HCT116 (cell line): ENCODE data around the gene TVP23A. TPM values are rescaled to one million over a fixed set of nuclear protein-coding genes. Genes with fewer than 3 reads are reported as not detected.
"Not testable (repeated sequence)": the region's sequence is repeated elsewhere in the genome, so short reads cannot be mapped to it uniquely, and the experiment has no call there.

Source experiments
- ATAC-seq: fragments of 200-7000 bp; cut with Tn5 transposase; 2 replicates; pipeline ENCODE4 v1.9.1; 2020; ENCODE audit warnings: mild to moderate bottlenecking, moderate library complexity
- BruUV-seq: library from RNA; stranded (reverse); fragments of 400-500 nt; replicated peaks from 2 replicates; lab custom pipeline; 2021; lab: Mats Ljungman, UMichigan
- CTCF ChIA-PET: fragments of 300-600 bp; sonication (Branson Sonifier 250); formaldehyde crosslinking; loops from one replicate; lab custom pipeline; 2021; ENCODE audit warnings: antibody characterized with exemption; lab: Charles Lee
- POLR2A ChIA-PET: fragments of 300-600, 350-600 bp; sonication (Branson Sonifier 250); formaldehyde crosslinking; loops from one replicate; lab custom pipeline; 2021; ENCODE audit warnings: antibody characterized with exemption; lab: Charles Lee
- RAD21 ChIA-PET, 2 experiments: fragments of 300-600 bp; sonication (Branson Sonifier 250); formaldehyde crosslinking; loops; one replicate each; lab custom pipeline; 2023; ENCODE audit warnings: low total read pairs in 2 of 2; ENCODE audit not compliant: uncharacterized antibody in 2 of 2, unreplicated experiment in 2 of 2, low non-redundant PET in 1 of 2; lab: Charles Lee
- DNase-seq: peaks from one replicate; pipeline ENCODE4 v3.0.0-alpha.2; 2010; ENCODE audit warnings: low read depth, low spot score
- H2AFZ ChIP-seq: fragments of 200-600 bp; shearing (Covaris generic), sonication (generic); 2 replicates; pipeline ENCODE4 v1.6.1; 2017; ENCODE audit warnings: low read depth, mixed run types, mixed read lengths, antibody characterized with exemption, low read length; ENCODE audit not compliant: poor library complexity, severe bottlenecking
- H3K27ac ChIP-seq: 2 replicates; pipeline ENCODE4 v1.5.1; 2012; ENCODE audit warnings: low read depth, low read length
- H3K27me3 ChIP-seq: fragments of 200-600 bp; sonication (generic); 2 replicates; pipeline ENCODE4 v1.6.1; 2016; ENCODE audit warnings: mixed run types, low read length, mixed read lengths; ENCODE audit not compliant: insufficient read depth
- H3K36me3 ChIP-seq, 2 experiments: fragments of 200-500 bp in 1 of 2; fragments of 200-600 bp in 1 of 2; sonication (Bioruptor generic) in 1 of 2; sonication (generic) in 1 of 2; 2 replicates each; pipeline versions ENCODE4 v1.5.1 to v1.6.1; 2014 to 2016; ENCODE audit warnings: low read length in 2 of 2, inconsistent platforms in 1 of 2, mixed read lengths in 1 of 2, mixed run types in 1 of 2; ENCODE audit not compliant: insufficient read depth in 2 of 2, control insufficient read depth in 1 of 2
- H3K4me1 ChIP-seq, 2 experiments: fragments of 200-600 bp in 1 of 2; sonication (generic) in 1 of 2; 2 replicates each; pipeline versions ENCODE4 v1.5.1 to v1.6.1; 2012 to 2017; ENCODE audit warnings: low read length in 2 of 2, inconsistent platforms in 1 of 2, mild to moderate bottlenecking in 1 of 2, mixed read lengths in 1 of 2, mixed run types in 1 of 2, moderate library complexity in 1 of 2; ENCODE audit not compliant: insufficient read depth in 2 of 2, control insufficient read depth in 1 of 2
- H3K4me2 ChIP-seq: fragments of 200-600 bp; sonication (generic); 2 replicates; pipeline ENCODE4 v1.6.1; 2017; ENCODE audit warnings: mixed run types, low read length, mixed read lengths
- H3K4me3 ChIP-seq, 2 experiments: fragments of 200-600 bp in 1 of 2; sonication (generic) in 1 of 2; replicated peaks in 1 of 2; 2 replicates each; pipeline ENCODE4 v1.5.1; 2011 to 2016; ENCODE audit warnings: low read length in 2 of 2, control low read depth in 1 of 2, low read depth in 1 of 2, mild to moderate bottlenecking in 1 of 2, mixed read lengths in 1 of 2, mixed run types in 1 of 2
- H3K79me2 ChIP-seq: fragments of 200-600 bp; sonication (generic); 2 replicates; pipeline ENCODE4 v1.6.1; 2017; ENCODE audit warnings: mild to moderate bottlenecking, mixed run types, low read length, moderate library complexity, mixed read lengths; ENCODE audit not compliant: insufficient read depth
- H3K9ac ChIP-seq: fragments of 200-600 bp; sonication (generic); 2 replicates; pipeline ENCODE4 v1.6.1; 2016; ENCODE audit warnings: low read length, mixed read lengths
- H3K9me2 ChIP-seq: fragments of 200-600 bp; sonication (generic), shearing (Covaris generic); 2 replicates; pipeline ENCODE4 v1.6.1; 2017; ENCODE audit warnings: mixed run types, mild to moderate bottlenecking, moderate library complexity; ENCODE audit not compliant: insufficient read depth
- H3K9me3 ChIP-seq, 2 experiments: fragments of 200-500 bp in 1 of 2; fragments of 200-600 bp in 1 of 2; sonication (Bioruptor generic) in 1 of 2; sonication (generic) in 1 of 2; 2 replicates each; pipeline ENCODE4 v1.6.1; 2014 to 2017; ENCODE audit warnings: low read length in 2 of 2, mixed read lengths in 2 of 2, inconsistent platforms in 1 of 2, low read depth in 1 of 2, mild to moderate bottlenecking in 1 of 2, mixed run types in 1 of 2, moderate library complexity in 1 of 2; ENCODE audit not compliant: control insufficient read depth in 1 of 2, insufficient read depth in 1 of 2
- H4K20me1 ChIP-seq: fragments of 200-600 bp; sonication (generic), shearing (Covaris generic); 2 replicates; pipeline ENCODE4 v1.6.1; 2017; ENCODE audit warnings: mixed run types, mild to moderate bottlenecking, moderate library complexity; ENCODE audit not compliant: insufficient read depth
- ATF3 ChIP-seq: IDR thresholded peaks from 2 replicates; pipeline ENCODE4 v1.6.1; 2012
- CEBPB ChIP-seq: IDR thresholded peaks from 2 replicates; pipeline ENCODE4 v1.6.1; 2012; ENCODE audit warnings: low read depth
- EZH2 ChIP-seq: fragments of 200-600 bp; sonication (generic); IDR thresholded peaks from 2 replicates; pipeline ENCODE4 v1.6.1; 2017; ENCODE audit warnings: antibody characterized with exemption, mixed run types
- JUND ChIP-seq: IDR thresholded peaks from 2 replicates; pipeline ENCODE4 v1.6.1; 2012
- MAX ChIP-seq: IDR thresholded peaks from 2 replicates; pipeline ENCODE4 v1.6.1; 2012
- POLR2AphosphoS5 ChIP-seq: IDR thresholded peaks from 2 replicates; pipeline ENCODE4 v1.6.1; 2011; ENCODE audit warnings: mild to moderate bottlenecking, low read depth, low read length, moderate library complexity
- RAD21 ChIP-seq: IDR thresholded peaks from 2 replicates; pipeline ENCODE4 v1.6.1; 2012; ENCODE audit warnings: low read depth, mild to moderate bottlenecking
- REST ChIP-seq: IDR thresholded peaks from 2 replicates; pipeline ENCODE4 v1.6.1; 2012; ENCODE audit warnings: low read depth
- SIN3A ChIP-seq: IDR thresholded peaks from 2 replicates; pipeline ENCODE4 v1.6.1; 2012; ENCODE audit warnings: low read depth
- SP1 ChIP-seq: IDR thresholded peaks from 2 replicates; pipeline ENCODE4 v1.6.1; 2012; ENCODE audit warnings: low read depth
- SRF ChIP-seq: IDR thresholded peaks from 2 replicates; pipeline ENCODE4 v1.6.1; 2012; ENCODE audit warnings: low read depth
- TCF7L2 ChIP-seq: IDR thresholded peaks from 2 replicates; pipeline ENCODE4 v1.7.0; 2011; ENCODE audit warnings: borderline replicate concordance, inconsistent platforms; ENCODE audit not compliant: insufficient read depth, insufficient read length; ENCODE audit errors: extremely low read depth
- YY1 ChIP-seq: IDR thresholded peaks from 2 replicates; pipeline ENCODE4 v1.6.1; 2011; ENCODE audit warnings: low read length, low read depth, moderate library complexity, mild to moderate bottlenecking; ENCODE audit not compliant: insufficient replicate concordance; ENCODE audit errors: extremely low read depth
- ZBTB33 ChIP-seq: IDR thresholded peaks from 2 replicates; pipeline ENCODE4 v1.6.1; 2011; ENCODE audit warnings: mild to moderate bottlenecking, low read length, moderate library complexity; ENCODE audit not compliant: insufficient replicate concordance; ENCODE audit errors: extremely low read depth
- ZNF274 ChIP-seq: fragments of 200-500 bp; sonication (Bioruptor generic); IDR thresholded peaks from 2 replicates; pipeline ENCODE4 v1.6.1; 2014; ENCODE audit warnings: mild to moderate bottlenecking, low read depth, low read length, inconsistent platforms
- intact Hi-C: fragments of 100-400 bp; cut with micrococcal nuclease; formaldehyde crosslinking; loops from 2 replicates; pipeline ENCODE4 v1.10.0; 2022
- total RNA-seq: library from RNA; stranded (reverse); gene quantifications from one replicate; pipeline ENCODE4 v1.2.1, GENCODE V29; 2021; ENCODE audit not compliant: unreplicated experiment

TVP23A gene
- total RNA-seq, 1 experiment from 2014 or later, result not detected

GRCh38 chr16:10777356-10777755, 41.2 kb downstream of the TVP23A start:
- BruUV-seq, result no TSS peak
- ATAC-seq (no peak), DNase-seq (no peak)
- Histone ChIP-seq H3K9me2 (no peaks in the 10 kb centered on the region), H3K4me3 (no peak overlapping the region), H3K27me3 (no peaks in the 10 kb centered on the region), H3K9me3 (no peaks in the 10 kb centered on the region), H3K4me2 (no peak overlapping the region), H3K79me2 (no peaks in the 10 kb centered on the region), H4K20me1 (no peaks in the 10 kb centered on the region), H3K27ac (no peak overlapping the region), H3K36me3 (no peaks in the 10 kb centered on the region), H3K4me1 (peaks cover 0 to 8% of the 10 kb centered on the region in 2 experiments; a peak in 2 of 4 replicates), H3K9ac (no peak overlapping the region), H2AFZ (no peak overlapping the region)
- TF ChIP-seq RAD21 (no peak), SIN3A (no peak), CEBPB (no peak), SP1 (no peak), TCF7L2 (no peak), ZNF274 (no peak), ZBTB33 (no peak), JUND (no peak), POLR2AphosphoS5 (no peak), EZH2 (no peak), SRF (no peak), REST (no peak), YY1 (no peak), MAX (no peak), ATF3 (no peak)
- ChIA-PET POLR2A (no interaction called here), RAD21 (no interaction called here), CTCF (no interaction called here)
- intact Hi-C loops, result no loop called here

- H3K36me3 ChIP-seq, BruUV-seq, H3K27me3 ChIP-seq, H2AFZ ChIP-seq, H3K79me2 ChIP-seq, H3K9me2 ChIP-seq, RAD21 ChIA-PET, H3K4me2 ChIP-seq, POLR2A ChIA-PET, H4K20me1 ChIP-seq, H3K4me1 ChIP-seq, DNase-seq, H3K27ac ChIP-seq, H3K4me3 ChIP-seq, intact Hi-C loops, CTCF ChIA-PET, ATAC-seq, H3K9ac ChIP-seq, H3K9me3 ChIP-seq: not testable (repeated sequence)
These were observed 41.7 kb downstream of the TVP23A start for GRCh38 chr16:10776923-10777322.
